Glutamatergic neuron (in vitro differentiated cells): ENCODE data around the gene CD93. TPM values are rescaled to one million over a fixed set of nuclear protein-coding genes. Genes with fewer than 3 reads are reported as not detected.

Experiments
- DNase-seq: peaks from one replicate; pipeline ENCODE4 v3.0.0; 2022
- H3K27ac Mint-ChIP-seq: one replicate; pipeline ENCODE4 v1.8.0; 2020; ENCODE audit warnings: mild to moderate bottlenecking, mixed read lengths, inconsistent platforms; ENCODE audit not compliant: unreplicated experiment
- H3K27me3 Mint-ChIP-seq: one replicate; pipeline ENCODE4 v1.8.0; 2020; ENCODE audit warnings: mild to moderate bottlenecking, moderate library complexity, mixed read lengths, inconsistent platforms; ENCODE audit not compliant: unreplicated experiment
- H3K36me3 Mint-ChIP-seq: one replicate; pipeline ENCODE4 v1.8.0; 2020; ENCODE audit warnings: mild to moderate bottlenecking, mixed read lengths, inconsistent platforms; ENCODE audit not compliant: unreplicated experiment
- H3K4me1 Mint-ChIP-seq: one replicate; pipeline ENCODE4 v1.8.0; 2020; ENCODE audit warnings: mild to moderate bottlenecking, low read depth, mixed read lengths, inconsistent platforms; ENCODE audit not compliant: unreplicated experiment
- H3K4me3 Mint-ChIP-seq: one replicate; pipeline ENCODE4 v1.8.0; 2020; ENCODE audit warnings: mild to moderate bottlenecking, mixed read lengths, inconsistent platforms; ENCODE audit not compliant: unreplicated experiment
- H3K9me3 Mint-ChIP-seq: one replicate; pipeline ENCODE4 v1.8.0; 2020; ENCODE audit warnings: mild to moderate bottlenecking, moderate library complexity, mixed read lengths, inconsistent platforms; ENCODE audit not compliant: unreplicated experiment
- CTCF ChIP-seq: fragments of 200-600 bp; sonication (generic); IDR thresholded peaks from one replicate; pipeline ENCODE4 v1.5.0; 2021; ENCODE audit not compliant: partially characterized antibody, unreplicated experiment
- total RNA-seq: library from RNA; stranded (reverse); fragmentation: NEBNext Ultra II Directional; extraction: Animal tissue kit (Norgen Biotek cat#: 25700); gene quantifications from one replicate; pipeline ENCODE4 v1.2.1, GENCODE V29; 2021; ENCODE audit not compliant: unreplicated experiment

CD93 gene
- total RNA-seq, 1 donor from 2014 or later, result not detected

GRCh38 chr20:23120936-23121750 is 35.0 kb upstream of the CD93 start:
- Mint-ChIP-seq H3K4me3 (no peak overlapping the region), H3K4me1 (peaks cover 22% of the 10 kb centered on the region), H3K9me3 (peaks cover 10% of the 10 kb centered on the region), H3K27me3 (peaks cover 8% of the 10 kb centered on the region), H3K27ac (no peak overlapping the region), H3K36me3 (no peaks in the 10 kb centered on the region)
- no peak for DNase-seq
- no peak for TF ChIP-seq CTCF

- TF ChIP-seq CTCF, result no peak
- H3K9me3 Mint-ChIP-seq, result peaks cover 10% of the 10 kb centered on the region
- H3K27me3 Mint-ChIP-seq, result peaks cover 8% of the 10 kb centered on the region
- no peak overlapping the region for H3K4me3 Mint-ChIP-seq
- peaks cover 20% of the 10 kb centered on the region for H3K4me1 Mint-ChIP-seq
- H3K27ac Mint-ChIP-seq, result no peak overlapping the region
- no peak for DNase-seq
- H3K36me3 Mint-ChIP-seq, result no peaks in the 10 kb centered on the region
Observed at GRCh38 chr20:23120261-23120660, 34.1 kb upstream of the CD93 start.

- H3K36me3 Mint-ChIP-seq, result no peaks in the 10 kb centered on the region
- H3K27me3 Mint-ChIP-seq, result peaks cover 8% of the 10 kb centered on the region
- no peak overlapping the region for H3K27ac Mint-ChIP-seq
- no peak for TF ChIP-seq CTCF
- peak overlapping the region; percentile 52 for H3K4me3 Mint-ChIP-seq
- peaks cover 15% of the 10 kb centered on the region for H3K4me1 Mint-ChIP-seq
- no peak for DNase-seq
- peaks cover 10% of the 10 kb centered on the region for H3K9me3 Mint-ChIP-seq
Observed at GRCh38 chr20:23119456-23120216, 33.5 kb upstream of the CD93 start.

- Mint-ChIP-seq H3K27me3 (peaks cover 8% of the 10 kb centered on the region), H3K27ac (no peak overlapping the region), H3K4me1 (peaks cover 15% of the 10 kb centered on the region), H3K9me3 (peaks cover 8% of the 10 kb centered on the region), H3K4me3 (no peak overlapping the region), H3K36me3 (no peaks in the 10 kb centered on the region)
- no peak for TF ChIP-seq CTCF
- no peak for DNase-seq
Observed at GRCh38 chr20:23118766-23119165, 32.6 kb upstream of the CD93 start.

GRCh38 chr20:23118144-23118543 is 32.0 kb upstream of the CD93 start:
- no peak overlapping the region for H3K27ac Mint-ChIP-seq
- H3K36me3 Mint-ChIP-seq, result no peaks in the 10 kb centered on the region
- peak; percentile 53 for DNase-seq

More at GRCh38 chr20:23118144-23118543, 32.0 kb upstream of the CD93 start:
- H3K9me3 Mint-ChIP-seq, result peaks cover 8% of the 10 kb centered on the region
- peaks cover 8% of the 10 kb centered on the region for H3K27me3 Mint-ChIP-seq
- no peak overlapping the region for H3K4me3 Mint-ChIP-seq
- no peak for TF ChIP-seq CTCF
- H3K4me1 Mint-ChIP-seq, result peaks cover 15% of the 10 kb centered on the region
